GM18517 (cell line): Measurements from ENCODE around the gene PCGF1.

Experiments used
- ATAC-seq: cut with Tn5 transposase; IDR thresholded peaks from one replicate; pipeline ENCODE4 v1.9.1; 2021; ENCODE audit warnings: mild to moderate bottlenecking, moderate library complexity; ENCODE audit not compliant: unreplicated experiment

The PCGF1 gene

DNA sequence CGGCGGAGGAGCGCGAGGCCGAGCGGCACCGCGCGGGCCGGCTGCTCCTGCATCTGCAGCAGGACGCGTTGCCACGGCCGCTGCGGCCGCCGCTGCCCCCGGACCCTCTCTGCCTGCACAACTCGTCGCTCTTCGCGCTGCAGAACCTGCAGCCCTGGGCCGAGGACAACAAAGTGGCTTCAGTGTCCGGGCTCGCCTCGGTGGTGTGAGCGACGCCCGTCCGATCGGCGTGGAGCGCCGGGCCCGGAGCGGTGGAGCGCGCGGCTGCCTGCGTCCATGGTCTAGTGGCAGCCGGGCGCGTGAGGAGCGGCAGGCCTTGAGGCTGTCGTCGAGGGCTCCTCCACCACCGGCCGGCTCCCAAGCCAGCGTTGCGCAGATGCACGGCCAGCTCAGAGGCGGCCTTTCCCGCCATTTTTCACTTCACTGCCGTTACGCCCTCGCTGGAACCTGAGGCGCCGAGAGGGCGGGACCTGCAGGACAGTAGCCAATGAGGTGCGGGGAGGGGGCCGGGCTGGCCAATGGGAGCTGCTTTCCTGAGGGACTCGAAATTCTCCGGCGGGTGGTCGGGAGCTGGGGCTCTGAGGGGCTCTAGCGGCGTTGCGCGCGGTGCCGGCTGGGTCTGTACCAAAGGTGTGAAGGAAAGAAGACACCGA, 8.6 kb upstream of the PCGF1 start:
- peak; percentile 54 for ATAC-seq

DNA sequence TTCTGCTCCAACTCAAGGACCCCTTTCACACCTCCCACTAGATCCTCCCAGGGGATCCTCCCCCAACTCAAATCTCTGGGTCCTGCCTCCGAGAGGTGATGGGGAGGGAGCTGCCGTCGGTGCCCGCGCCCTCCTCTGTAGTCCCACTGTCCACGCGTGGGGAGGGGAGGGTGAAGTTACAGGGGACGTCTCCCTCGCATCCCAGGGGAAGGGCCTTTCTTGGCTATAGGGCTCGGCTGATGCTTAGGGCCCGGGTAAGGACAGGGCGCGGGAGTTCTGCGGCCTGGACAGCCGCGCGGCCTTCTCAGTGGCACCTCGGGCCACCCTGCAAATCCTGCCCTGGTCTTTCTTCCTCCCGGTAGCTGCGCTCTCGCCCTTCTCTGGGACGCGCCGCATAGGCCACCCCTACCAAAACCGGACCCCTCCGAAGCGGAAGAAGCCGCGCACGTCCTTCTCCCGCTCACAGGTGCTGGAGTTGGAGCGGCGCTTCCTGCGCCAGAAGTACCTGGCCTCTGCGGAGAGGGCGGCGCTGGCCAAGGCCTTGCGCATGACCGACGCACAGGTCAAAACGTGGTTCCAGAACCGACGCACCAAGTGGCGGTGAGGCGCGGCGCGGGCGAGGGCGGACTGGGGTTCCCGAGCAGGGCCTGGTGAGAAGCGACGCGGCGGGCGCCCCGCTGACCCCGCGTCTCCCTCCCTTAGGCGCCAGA, 7.9 kb upstream of the PCGF1 start:
- peak; percentile 8 for ATAC-seq

GRCh38 chr2:74514368-74515270, 7.1 kb upstream of the PCGF1 start, which contains the start of gene TLX2:
Gene TLX2 (plus strand): TSS chr2:74514450. CDS start chr2:74514807, 357 bp downstream.
- no peak for ATAC-seq

- ATAC-seq, result no peak
Observed at GRCh38 chr2:74513605-74514367, 6.3 kb upstream of the PCGF1 start.

GRCh38 chr2:74512744-74513604, 5.5 kb upstream of the PCGF1 start:
- no peak for ATAC-seq

DNA sequence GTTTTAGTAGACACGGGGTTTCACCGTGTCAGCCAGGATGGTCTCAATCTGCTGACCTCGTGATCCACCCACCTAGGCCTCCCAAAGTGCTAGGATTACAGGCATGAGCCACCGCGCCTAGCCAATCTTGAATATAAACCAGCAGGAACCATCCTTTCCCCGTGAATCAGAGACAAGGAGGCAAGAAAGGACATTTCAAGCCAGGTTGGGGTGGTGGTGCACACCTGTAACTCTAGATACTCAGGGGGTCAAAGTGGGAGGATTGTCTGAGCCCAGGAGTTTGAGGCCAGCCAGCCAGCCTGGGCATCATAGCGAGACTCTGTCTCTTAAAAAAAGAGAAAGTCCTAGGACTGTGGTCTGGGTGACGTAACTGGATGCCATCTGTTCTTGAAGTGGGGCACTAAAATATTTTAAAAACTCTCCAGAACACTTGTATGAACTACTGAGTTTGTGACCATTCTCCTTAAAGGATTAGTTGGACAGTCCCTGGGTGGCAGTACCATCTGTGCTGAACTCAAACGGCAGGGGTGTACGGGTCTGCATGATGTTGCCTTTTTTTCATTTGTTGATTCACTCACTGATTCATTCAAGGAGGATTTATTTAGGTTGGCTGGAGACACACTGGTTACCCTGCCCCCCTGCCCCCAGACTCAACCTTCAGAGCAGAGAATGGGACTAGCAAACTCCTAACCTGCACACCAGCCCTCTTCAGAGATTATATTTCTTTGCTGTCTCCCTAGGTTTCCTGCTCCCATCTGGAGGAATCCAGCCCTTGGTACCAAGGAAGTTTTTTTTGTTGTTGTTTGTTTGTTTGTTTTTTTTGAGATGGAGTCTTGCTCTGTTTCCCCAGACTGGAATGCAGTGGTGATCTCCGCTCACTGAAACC, 3.9 kb upstream of the PCGF1 start:
- no peak for ATAC-seq

DNA sequence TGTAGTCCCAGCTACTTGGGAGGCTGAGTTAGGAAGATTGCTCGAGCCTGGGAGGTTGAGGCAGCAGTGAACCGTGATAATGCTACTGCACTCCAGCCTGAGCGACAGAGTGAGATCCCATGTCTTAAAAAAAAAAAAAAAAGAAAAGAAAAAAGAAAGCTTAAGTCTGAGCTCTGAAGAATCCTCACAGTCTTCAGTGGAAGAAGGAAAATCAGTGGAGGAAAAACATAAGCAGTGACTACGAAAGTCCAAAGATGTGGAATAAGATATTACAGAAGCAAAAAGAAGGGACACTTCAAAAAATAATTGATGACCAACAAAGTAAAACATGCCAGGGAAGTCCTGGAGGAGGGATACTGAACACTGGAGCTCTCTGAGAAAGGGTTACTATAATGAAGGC, 2.8 kb upstream of the PCGF1 start:
- no peak for ATAC-seq

DNA sequence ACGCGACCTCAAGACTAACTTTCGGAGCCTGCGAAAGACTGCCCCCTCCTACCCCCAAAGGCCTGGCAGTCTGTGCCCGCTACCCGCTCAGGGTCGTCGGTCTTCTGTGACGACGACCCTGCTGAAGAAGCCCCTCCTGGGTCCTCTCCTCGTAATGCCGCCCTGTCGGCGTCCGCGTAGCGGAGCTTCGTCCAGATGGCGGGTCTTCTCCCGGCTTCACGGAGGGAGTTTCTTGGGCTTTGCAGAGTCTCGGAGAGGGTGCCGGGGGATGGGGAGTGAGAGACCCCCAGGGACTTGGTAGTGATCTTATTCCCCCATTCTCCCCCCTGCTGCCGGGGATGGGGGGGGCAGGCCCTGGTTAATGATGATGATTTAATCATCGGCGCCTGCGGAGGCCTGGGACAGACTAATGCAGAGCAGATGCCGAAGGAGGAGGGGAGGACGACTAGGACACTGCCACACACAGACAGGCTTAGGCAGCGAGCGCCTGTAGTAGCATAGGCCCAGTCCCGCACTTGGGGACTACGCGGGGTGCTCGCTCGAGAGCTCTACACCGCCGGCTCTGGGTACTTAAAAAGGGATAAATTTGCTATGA, 528 bp upstream of the PCGF1 start:
- no peak for ATAC-seq

GRCh38 chr2:74505448-74506246, 1.8 kb downstream of the PCGF1 start:
- ATAC-seq, result no peak

DNA sequence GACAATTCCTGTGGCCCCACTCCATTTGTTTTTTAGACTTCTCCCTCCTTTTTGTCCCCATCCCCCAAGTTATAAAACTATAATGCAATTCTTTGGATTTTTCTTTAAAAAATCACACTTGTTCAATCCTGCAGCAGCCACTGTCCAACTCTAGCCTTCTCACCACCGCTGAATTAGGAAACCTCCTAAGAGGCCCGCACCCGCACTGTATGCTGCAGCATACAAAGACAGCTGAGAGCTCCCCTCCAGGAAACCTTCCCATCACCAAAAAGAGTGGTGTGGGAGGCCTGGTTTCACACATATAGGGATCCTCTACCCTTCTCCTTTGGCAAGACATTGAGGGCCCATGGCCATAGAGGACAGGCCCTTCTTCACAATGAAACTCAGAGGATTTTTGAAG, 2.9 kb downstream of the PCGF1 start:
- ATAC-seq, result no peak

- no peak for ATAC-seq
Observed at GRCh38 chr2:74503506-74504475, 3.7 kb downstream of the PCGF1 start.

- ATAC-seq, result peak; percentile 35
Observed at GRCh38 chr2:74502720-74503505, 4.6 kb downstream of the PCGF1 start.

- no peak for ATAC-seq
Observed at GRCh38 chr2:74502147-74502719, 5.3 kb downstream of the PCGF1 start.

GRCh38 chr2:74501335-74502071, 6.0 kb downstream of the PCGF1 start:
- no peak for ATAC-seq

DNA sequence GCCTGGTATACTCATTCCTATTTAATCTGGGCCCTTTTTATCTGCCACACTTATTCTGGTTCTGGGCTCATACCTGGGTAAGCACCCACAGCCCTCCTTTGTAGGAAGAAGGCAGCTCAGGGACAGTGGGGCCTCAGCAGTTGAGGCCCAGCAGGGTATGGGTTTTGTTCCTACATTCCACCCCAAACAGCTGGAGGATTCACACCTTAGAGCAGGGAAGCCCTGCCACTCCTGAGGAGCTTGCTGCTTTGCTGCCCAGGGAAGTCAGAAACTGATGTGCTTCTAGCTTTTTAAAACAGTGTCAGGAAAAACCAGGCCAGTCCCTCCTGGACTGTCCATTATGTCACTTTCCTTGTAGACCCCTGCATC, 6.9 kb downstream of the PCGF1 start:
- no peak for ATAC-seq
